ENCODE data around the gene ESF1.
A peak's percentile ranks its signal among the peaks of the same experiment; 100 is the strongest.

ESF1 gene

GRCh38 chr20:13784893-13785715 lies at the start of gene ESF1, which contains the start of gene NDUFAF5:
Gene ESF1, minus strand, starts transcription at chr20:13784919. Its CDS starts 1,779 bp downstream, at chr20:13783140.
Gene NDUFAF5, plus strand, starts transcription at chr20:13785028. Its CDS starts 41 bp downstream, at chr20:13785069.
- DNase-seq: peak; percentile 94

- no peak for DNase-seq
Observed at GRCh38 chr20:13831476-13831875, 46.8 kb upstream of the ESF1 start.

- no peak for DNase-seq
Observed at GRCh38 chr20:13825465-13825864, 40.7 kb upstream of the ESF1 start.

- no peak for DNase-seq
Observed at GRCh38 chr20:13824459-13824858, 39.7 kb upstream of the ESF1 start.

- no peak for DNase-seq
Observed at GRCh38 chr20:13822459-13822858, 37.7 kb upstream of the ESF1 start.

- no peak for DNase-seq
Observed at GRCh38 chr20:13821876-13822275, 37.2 kb upstream of the ESF1 start.

GRCh38 chr20:13819885-13820645 lies 35.3 kb upstream of the ESF1 start:
- peak; percentile 6 for DNase-seq

GRCh38 chr20:13817342-13817741 lies 32.6 kb upstream of the ESF1 start:
- DNase-seq: no peak

- DNase-seq: no peak
Observed at GRCh38 chr20:13816757-13817156, 32.0 kb upstream of the ESF1 start.

GRCh38 chr20:13814672-13815071 lies 30.0 kb upstream of the ESF1 start:
- DNase-seq: no peak

- no peak for DNase-seq
Observed at GRCh38 chr20:13813910-13814309, 29.2 kb upstream of the ESF1 start.

GRCh38 chr20:13810446-13810845 lies 25.7 kb upstream of the ESF1 start:
- no peak for DNase-seq

- no peak for DNase-seq
Observed at GRCh38 chr20:13809855-13810254, 25.1 kb upstream of the ESF1 start.

GRCh38 chr20:13809373-13809772 lies 24.7 kb upstream of the ESF1 start:
- DNase-seq: no peak

- DNase-seq: no peak
Observed at GRCh38 chr20:13800728-13801134, 16.0 kb upstream of the ESF1 start.

- no peak for DNase-seq
Observed at GRCh38 chr20:13799974-13800373, 15.3 kb upstream of the ESF1 start.

GRCh38 chr20:13799040-13799439 lies 14.3 kb upstream of the ESF1 start:
- no peak for DNase-seq

- DNase-seq: no peak
Observed at GRCh38 chr20:13794667-13795066, 9.9 kb upstream of the ESF1 start.

- no peak for DNase-seq
Observed at GRCh38 chr20:13793001-13793400, 8.3 kb upstream of the ESF1 start.

GRCh38 chr20:13791540-13792459 lies 7.1 kb upstream of the ESF1 start:
- no peak for DNase-seq

GRCh38 chr20:13790708-13791107 lies 6.0 kb upstream of the ESF1 start:
- no peak for DNase-seq

GRCh38 chr20:13788167-13788834 lies 3.6 kb upstream of the ESF1 start:
- peak; percentile 24 for DNase-seq

Measured in stimulated activated CD4-positive, alpha-beta T cell treated with anti-CD3 and anti-CD28 coated beads, Interleukin-4, amount 100 ng/mL, for 24 hours (primary cell).